D721Med (cell line): Measurements from ENCODE around the gene EXO1.

Source experiments
- DNase-seq: peaks from one replicate; pipeline ENCODE4 v3.0.0; 2011; ENCODE audit warnings: low spot score; ENCODE audit not compliant: insufficient read length
- FAIRE-seq: peaks from 2 replicates; lab custom pipeline; 2011; peaks lifted over from hg19 to GRCh38; lab: Jason Lieb, UNC
- TF ChIP-seq, protein P1 (sequence below): IDR thresholded peaks from 2 replicates; pipeline ENCODE4 v1.5.1; 2012; ENCODE audit warnings: mild to moderate bottlenecking, control low read depth; ENCODE audit not compliant: insufficient read depth; ENCODE audit errors: missing control alignments

Gene EXO1

DNA sequence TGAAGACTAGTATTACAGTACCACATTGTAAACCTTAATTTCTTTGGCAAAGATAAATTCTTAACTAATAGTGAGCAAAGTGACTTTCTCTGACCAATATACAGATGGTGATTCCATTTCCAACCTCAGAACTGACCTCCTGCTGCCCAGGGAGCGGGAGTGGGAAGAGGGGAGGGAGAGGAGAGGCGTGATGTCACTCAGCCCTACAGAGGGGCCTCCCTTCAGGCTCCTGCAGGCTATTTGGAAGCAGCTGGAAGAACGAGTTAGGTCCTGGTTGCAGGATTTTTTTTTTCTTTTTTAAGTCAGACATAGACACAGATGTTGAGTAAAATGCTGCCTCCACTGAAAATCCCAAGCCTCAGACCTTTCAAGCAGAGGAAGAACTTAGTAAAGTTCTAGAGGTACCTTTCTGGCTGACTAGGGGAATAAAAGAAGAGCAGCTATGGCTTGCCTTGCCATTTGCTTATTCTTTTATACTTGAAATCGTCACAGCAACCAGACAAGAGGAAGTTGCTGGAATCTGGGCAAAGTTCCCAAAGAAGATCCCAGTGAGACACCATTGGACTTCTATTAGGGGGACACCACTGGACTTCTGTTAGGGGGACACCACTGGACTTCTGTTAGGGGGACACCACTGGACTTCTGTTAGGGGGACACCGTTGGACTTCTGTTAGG, 54.5 kb downstream of the EXO1 start:
- FAIRE-seq, result no peak
- TF ChIP-seq, protein P1, sequence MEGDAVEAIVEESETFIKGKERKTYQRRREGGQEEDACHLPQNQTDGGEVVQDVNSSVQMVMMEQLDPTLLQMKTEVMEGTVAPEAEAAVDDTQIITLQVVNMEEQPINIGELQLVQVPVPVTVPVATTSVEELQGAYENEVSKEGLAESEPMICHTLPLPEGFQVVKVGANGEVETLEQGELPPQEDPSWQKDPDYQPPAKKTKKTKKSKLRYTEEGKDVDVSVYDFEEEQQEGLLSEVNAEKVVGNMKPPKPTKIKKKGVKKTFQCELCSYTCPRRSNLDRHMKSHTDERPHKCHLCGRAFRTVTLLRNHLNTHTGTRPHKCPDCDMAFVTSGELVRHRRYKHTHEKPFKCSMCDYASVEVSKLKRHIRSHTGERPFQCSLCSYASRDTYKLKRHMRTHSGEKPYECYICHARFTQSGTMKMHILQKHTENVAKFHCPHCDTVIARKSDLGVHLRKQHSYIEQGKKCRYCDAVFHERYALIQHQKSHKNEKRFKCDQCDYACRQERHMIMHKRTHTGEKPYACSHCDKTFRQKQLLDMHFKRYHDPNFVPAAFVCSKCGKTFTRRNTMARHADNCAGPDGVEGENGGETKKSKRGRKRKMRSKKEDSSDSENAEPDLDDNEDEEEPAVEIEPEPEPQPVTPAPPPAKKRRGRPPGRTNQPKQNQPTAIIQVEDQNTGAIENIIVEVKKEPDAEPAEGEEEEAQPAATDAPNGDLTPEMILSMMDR, result no peak
- no peak for DNase-seq

DNA sequence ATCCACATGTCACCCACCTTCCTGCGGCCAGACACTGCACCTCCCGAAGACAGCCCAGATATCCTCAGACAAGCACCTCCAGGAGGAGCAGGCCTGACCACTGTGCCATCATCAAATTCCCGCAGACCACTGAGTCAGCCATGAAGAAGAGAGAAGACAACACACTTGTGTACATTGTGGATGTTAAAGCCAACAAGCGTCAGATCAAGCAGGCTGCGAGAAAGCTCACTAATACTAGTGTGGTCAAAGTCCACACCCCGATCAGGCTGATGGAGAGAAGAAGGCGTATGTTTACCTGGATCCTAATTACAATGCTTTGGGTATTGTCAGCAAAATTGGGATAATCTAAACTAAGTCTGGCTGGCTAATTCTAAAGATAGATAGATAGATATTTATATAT, 68.2 kb downstream of the EXO1 start:
- TF ChIP-seq, protein P1, result no peak
- no peak for DNase-seq

DNA sequence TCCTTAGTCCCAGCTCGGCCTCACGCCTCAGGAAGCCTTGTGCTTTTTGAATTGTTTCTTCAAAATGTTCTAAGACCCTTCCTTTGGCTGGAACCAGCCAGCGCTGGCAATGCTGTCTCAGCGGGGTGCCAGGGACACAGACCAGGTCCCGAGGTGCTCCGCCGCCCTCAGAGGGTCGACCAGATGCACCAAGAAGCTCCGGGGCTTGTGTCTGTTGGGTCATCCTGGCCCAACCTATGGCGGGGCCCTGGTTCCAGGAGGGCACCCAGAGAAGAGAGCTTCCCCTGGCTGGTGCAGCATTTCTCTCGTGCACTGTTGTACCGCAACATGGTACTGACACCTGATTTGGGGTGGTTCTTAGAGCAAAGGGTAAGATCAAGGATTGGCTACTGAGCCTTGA, 69.5 kb downstream of the EXO1 start:
- FAIRE-seq, result no peak
- DNase-seq, result no peak
- TF ChIP-seq, protein P1, result no peak

More for the DNA sequence above, 68.2 kb downstream of the EXO1 start:
- no peak for FAIRE-seq

DNA sequence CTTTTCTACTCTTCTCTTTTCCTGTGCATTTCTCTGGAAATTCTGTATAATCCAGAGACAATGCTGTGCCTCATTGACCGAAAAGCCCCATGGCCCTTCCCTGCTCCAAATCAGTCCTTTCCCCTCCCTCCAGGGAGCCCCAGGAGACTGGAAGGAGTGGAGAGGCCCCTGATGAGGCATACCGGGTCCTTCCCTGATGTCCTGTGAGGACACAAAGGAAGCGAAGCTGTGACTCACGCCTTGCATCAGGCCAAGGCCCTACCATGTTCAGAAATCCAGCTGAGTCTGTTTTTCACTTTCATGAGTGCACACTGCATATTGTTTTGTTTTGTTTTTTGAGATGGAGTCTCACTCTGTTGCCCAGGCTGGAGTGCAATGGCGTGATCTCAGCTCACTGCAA, 70.9 kb downstream of the EXO1 start:
- FAIRE-seq (no peak), DNase-seq (no peak)
- TF ChIP-seq, protein P1, result no peak

DNA sequence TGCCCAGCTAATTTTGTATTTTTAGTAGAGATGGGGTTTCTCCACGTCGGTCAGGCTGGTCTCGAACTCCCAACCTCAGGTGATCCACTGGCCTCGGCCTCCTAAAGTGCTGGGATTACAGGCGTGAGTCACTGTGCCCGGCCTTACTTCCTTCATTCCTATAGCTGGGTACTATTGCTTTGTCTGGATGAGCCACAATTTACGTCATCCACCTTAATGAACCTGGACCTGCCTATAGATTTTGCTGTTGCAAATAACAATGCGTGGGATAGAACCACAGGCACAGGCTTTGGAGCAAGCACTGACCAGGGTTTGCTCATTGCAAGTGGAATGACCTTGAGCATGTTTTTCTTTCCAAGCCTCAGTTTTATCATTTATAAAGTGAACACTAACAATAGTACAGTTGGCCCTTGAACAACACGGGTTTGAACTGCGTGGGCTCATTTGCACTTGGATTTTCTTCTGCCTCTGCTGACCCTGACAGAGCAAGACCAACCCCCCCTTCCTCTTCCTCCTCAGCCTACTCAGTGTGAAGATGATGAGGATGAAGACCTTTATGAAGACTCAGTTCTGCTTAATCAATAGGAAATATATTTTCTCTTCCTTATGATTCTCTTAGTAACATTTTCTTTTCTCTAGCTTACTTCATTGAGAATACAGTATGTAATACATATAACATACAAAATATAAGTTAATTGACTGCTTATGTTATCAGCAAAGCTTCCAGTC, 76.2 kb downstream of the EXO1 start:
- FAIRE-seq (no peak), DNase-seq (no peak)
- TF ChIP-seq, protein P1, result no peak

DNA sequence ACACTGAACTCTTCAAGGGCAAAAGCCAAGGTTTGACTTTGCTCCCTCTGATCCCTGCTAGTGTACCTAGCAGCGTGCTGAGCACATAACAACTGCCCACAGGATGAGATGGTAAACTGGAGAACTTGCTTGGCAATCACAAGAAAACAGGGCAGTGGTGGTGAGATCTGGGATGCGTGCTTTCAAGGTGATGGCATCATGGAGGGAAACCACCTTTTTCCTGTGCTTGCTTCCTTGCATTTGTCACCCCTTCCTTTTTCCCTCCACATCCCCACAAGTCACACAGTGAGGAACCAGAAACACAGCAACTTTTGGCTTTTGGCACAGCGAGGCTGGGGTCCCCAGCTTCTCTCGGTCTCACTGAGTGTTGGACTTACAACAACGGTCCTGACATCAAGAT, 78.1 kb downstream of the EXO1 start:
- DNase-seq, result no peak
- TF ChIP-seq, protein P1, result no peak
- no peak for FAIRE-seq

DNA sequence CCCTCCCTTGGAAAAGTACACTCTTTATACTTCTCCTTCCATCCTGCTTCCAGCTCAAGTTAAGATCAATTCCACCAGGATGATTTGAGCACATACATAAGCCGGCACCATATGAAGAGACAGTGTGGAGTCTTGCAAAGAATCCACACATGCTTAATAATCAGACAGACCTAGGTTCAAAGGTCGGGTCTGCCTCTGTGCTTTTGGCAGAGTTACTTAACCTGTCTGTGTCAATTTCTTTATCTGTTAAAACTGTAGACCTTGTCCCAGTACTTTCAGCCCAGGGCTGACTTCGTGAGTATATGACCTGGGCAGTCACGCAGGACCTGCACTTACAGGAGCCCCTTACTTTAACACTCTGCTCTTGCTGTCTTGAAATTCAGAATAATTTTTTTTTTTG, 79.3 kb downstream of the EXO1 start:
- DNase-seq (no peak), FAIRE-seq (no peak)
- TF ChIP-seq, protein P1, result no peak
